Urinary bladder (tissue), 4 donors: ENCODE data around the gene TOP2A. TPM values are rescaled to one million over a fixed set of nuclear protein-coding genes. Genes with fewer than 3 reads are reported as not detected.

ENCODE experiments used
- DNase-seq: peaks from one replicate; pipeline ENCODE4 v3.0.0-alpha.2; 2015; ENCODE audit errors: extremely low spot score
- H3K27ac ChIP-seq: one replicate; pipeline ENCODE4 v1.5.1; 2013; ENCODE audit warnings: low read depth, mild to moderate bottlenecking, moderate library complexity
- H3K36me3 ChIP-seq: one replicate; pipeline ENCODE4 v1.6.1; 2013; ENCODE audit warnings: mild to moderate bottlenecking, moderate library complexity; ENCODE audit not compliant: insufficient read depth
- H3K4me1 ChIP-seq: one replicate; pipeline ENCODE4 v1.6.1; 2013; ENCODE audit warnings: mild to moderate bottlenecking, moderate library complexity; ENCODE audit not compliant: insufficient read depth
- H3K4me3 ChIP-seq: one replicate; pipeline ENCODE4 v1.5.1; 2013; ENCODE audit warnings: low read depth, low read length
- WGBS: extraction: QIAGEN DNeasy Blood & Tissue Kit; methylation state at CpG from one replicate; pipeline ENCODE4 v1.1.7; 2013; 5-methylcytosine and 5-hydroxymethylcytosine counted together
- polyA plus RNA-seq: library from polyadenylated mRNA; stranded (reverse); fragments of 200-250 nt; gene quantifications from one replicate; pipeline ENCODE4 v1.2.3, GENCODE V29; 2013
- total RNA-seq: library from RNA; depleted of rRNA; stranded (reverse); fragments of >200 nt; gene quantifications from one replicate; pipeline ENCODE4 v1.2.3, GENCODE V29; 2014
- donor health status: healthy with polysubstance abuse.
- donor health status: healthy.

TOP2A gene, protein sequence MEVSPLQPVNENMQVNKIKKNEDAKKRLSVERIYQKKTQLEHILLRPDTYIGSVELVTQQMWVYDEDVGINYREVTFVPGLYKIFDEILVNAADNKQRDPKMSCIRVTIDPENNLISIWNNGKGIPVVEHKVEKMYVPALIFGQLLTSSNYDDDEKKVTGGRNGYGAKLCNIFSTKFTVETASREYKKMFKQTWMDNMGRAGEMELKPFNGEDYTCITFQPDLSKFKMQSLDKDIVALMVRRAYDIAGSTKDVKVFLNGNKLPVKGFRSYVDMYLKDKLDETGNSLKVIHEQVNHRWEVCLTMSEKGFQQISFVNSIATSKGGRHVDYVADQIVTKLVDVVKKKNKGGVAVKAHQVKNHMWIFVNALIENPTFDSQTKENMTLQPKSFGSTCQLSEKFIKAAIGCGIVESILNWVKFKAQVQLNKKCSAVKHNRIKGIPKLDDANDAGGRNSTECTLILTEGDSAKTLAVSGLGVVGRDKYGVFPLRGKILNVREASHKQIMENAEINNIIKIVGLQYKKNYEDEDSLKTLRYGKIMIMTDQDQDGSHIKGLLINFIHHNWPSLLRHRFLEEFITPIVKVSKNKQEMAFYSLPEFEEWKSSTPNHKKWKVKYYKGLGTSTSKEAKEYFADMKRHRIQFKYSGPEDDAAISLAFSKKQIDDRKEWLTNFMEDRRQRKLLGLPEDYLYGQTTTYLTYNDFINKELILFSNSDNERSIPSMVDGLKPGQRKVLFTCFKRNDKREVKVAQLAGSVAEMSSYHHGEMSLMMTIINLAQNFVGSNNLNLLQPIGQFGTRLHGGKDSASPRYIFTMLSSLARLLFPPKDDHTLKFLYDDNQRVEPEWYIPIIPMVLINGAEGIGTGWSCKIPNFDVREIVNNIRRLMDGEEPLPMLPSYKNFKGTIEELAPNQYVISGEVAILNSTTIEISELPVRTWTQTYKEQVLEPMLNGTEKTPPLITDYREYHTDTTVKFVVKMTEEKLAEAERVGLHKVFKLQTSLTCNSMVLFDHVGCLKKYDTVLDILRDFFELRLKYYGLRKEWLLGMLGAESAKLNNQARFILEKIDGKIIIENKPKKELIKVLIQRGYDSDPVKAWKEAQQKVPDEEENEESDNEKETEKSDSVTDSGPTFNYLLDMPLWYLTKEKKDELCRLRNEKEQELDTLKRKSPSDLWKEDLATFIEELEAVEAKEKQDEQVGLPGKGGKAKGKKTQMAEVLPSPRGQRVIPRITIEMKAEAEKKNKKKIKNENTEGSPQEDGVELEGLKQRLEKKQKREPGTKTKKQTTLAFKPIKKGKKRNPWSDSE (N-terminal part only)
- total RNA-seq (105 TPM), polyA plus RNA-seq (1.5 TPM)

DNA sequence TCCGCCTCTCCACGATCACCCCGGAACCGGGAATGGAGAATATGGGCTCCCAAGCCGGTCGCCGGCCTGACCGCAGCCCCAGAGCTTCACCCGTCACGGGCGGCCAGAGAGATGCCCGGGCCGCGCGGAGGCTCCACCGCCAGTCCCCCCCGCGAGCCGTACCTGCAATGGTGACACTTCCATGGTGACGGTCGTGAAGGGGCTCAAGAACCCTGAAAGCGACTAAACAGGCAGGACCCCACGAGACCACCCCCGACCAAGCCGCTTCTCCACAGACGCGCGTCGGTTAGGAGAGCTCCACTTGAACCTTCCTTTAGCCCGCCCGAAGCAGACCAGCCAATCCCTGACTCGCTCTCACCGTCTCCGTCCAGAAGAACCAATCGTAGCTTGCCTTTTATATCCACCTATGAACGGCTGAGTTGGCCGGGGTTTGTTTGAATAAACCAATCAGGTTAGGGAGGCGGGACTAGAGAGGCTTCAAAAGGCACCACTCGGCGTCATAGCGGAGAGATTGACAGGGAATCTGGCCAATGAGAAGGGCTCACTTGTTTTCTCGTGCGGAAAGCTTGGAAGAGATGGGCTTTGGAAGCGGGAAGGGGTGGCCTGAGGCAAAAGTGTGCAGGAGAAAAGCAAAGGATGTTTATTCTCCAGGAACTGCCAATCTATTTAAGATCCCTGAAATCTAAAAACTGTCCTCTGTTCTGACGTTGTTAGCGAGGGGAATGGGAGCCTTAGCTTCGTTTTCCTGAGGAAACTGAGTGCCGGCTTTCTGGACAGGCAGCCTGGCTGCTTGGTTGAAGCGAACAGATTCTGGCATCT is at the start of gene TOP2A:
Gene TOP2A, minus strand, starts transcription at position 288 of the 819 bp plus-strand sequence. Its CDS starts 105 bp downstream, at position 183.
- Histone ChIP-seq H3K4me3 (peak within 1 kb of the TSS; percentile 48), H3K4me1 (no peaks in the 10 kb centered on the region), H3K36me3 (no peaks in the 10 kb centered on the region), H3K27ac (no peak within 1 kb of the TSS)
- peak; percentile 100 for DNase-seq
- WGBS = under 1% methylated on average over 49 of the region's 49 CpGs

DNA sequence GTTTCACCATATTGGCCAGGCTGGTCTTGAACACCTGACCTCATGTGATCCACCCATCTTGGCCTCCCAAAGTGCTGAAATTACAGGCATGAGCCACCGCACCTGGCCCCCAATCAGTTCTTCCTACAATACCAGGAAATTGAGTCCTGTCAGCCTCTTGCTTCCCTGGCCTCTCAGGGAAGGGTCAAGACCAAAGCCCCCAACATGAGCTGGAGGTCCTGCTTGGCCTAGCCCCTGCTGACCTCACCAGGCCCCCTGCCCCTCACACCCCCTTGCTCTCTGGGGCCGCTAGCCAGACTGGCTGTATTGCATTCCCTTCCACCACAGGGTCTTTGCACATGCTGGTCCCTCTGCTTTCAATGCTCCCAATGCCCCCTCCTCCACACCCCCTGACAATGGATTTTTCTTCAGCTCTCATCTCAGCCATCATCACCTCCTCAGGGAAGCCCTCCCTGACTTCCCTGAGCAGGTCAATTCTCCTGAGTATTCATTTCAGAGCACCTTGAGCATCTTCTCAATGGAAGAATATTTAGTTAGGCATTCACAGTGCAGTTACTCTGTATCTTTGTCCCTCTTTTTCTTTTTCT is 49.7 kb upstream of the TOP2A start:
- Histone ChIP-seq H3K4me3 (no peak overlapping the region), H3K36me3 (no peaks in the 10 kb centered on the region), H3K4me1 (no peaks in the 10 kb centered on the region), H3K27ac (no peak overlapping the region)
- 91% methylated on average over 2 of the region's 2 CpGs for WGBS
- no peak for DNase-seq

DNA sequence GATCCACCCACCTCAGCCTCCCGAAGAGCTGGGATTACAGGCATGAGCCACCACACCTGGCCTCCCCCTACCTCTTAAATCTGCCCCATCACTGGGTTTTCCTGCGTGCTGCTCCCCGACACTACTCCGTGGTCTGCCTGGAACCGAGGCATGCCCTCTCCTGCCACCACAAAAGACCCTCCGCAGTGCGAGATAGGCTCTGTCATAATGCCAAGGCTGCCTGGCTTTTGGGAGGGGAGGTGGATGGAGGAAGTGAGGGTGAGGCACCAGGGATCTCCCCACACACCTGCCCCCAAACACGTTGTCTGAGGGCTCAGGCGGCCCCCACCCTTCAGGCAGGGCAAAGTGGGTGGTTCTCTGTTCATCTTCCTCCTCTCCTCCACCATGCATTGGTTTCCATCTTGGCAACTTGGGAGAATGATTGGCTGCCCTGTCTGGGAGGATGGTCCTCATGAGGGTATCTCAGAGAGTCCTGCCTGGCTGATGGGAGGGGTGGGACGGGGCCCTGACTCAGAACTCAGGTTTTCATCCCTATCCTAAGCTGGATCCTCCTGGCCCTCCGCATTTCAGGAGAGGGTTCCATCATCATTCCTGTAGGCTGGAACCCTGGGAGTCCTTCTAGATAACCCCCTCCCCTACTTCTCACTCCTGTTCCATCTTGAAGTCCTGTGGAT is 48.7 kb upstream of the TOP2A start:
- Histone ChIP-seq H3K4me1 (no peaks in the 10 kb centered on the region), H3K27ac (no peak overlapping the region), H3K36me3 (no peaks in the 10 kb centered on the region), H3K4me3 (no peak overlapping the region)
- 86% methylated on average over 11 of the region's 11 CpGs for WGBS
- DNase-seq = no peak

DNA sequence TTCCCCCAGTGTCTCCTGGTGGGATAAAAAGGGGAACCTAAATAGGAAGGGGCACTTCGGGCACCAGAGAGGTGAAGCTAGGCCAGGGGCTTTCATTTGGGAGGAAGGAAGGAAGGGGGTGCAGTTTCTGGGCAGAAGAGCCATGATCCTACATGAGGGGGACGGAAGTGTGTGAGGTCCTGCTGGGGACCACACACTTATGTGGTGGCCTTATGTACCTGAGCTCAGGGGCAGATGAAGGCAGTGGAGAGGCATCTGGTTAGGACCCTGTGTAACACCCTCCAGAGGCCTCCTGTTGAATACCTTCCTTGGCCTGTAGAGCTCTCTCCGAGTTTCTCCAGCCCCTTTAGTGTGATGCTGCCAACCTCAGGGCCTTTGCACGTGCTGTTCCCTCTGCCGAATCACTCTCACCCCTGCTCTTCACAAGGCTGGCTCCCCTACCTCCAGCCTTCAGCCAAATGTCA is 46.7 kb upstream of the TOP2A start:
- Histone ChIP-seq H3K36me3 (no peaks in the 10 kb centered on the region), H3K4me3 (no peak overlapping the region), H3K4me1 (no peaks in the 10 kb centered on the region), H3K27ac (no peak overlapping the region)
- 87% methylated on average over 5 of the region's 5 CpGs for WGBS
- no peak for DNase-seq

DNA sequence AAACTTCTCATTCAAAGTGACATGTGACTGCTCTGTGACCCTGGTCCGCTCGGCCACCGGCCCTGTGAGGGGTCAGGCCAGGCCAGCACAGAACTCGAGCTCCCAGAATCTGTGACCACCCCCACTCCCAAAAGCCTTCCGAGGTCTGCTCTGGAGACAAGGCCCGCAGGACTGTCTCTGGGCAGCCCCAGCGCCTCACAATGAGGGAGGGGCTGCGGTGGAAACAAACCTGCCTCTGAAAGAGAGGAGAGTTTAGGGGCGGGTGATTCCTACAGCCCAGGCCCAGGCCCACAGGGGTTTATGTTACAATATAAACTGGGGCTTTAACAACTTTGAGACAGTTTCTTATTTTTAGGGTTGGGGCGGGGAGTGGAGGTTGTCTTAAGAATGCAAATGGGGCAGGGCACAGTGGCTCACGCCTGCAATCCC is 45.4 kb upstream of the TOP2A start:
- Histone ChIP-seq H3K36me3 (no peaks in the 10 kb centered on the region), H3K4me1 (no peaks in the 10 kb centered on the region), H3K4me3 (no peak overlapping the region), H3K27ac (no peak overlapping the region)
- DNase-seq = no peak
- 49% methylated on average over 11 of the region's 11 CpGs for WGBS

DNA sequence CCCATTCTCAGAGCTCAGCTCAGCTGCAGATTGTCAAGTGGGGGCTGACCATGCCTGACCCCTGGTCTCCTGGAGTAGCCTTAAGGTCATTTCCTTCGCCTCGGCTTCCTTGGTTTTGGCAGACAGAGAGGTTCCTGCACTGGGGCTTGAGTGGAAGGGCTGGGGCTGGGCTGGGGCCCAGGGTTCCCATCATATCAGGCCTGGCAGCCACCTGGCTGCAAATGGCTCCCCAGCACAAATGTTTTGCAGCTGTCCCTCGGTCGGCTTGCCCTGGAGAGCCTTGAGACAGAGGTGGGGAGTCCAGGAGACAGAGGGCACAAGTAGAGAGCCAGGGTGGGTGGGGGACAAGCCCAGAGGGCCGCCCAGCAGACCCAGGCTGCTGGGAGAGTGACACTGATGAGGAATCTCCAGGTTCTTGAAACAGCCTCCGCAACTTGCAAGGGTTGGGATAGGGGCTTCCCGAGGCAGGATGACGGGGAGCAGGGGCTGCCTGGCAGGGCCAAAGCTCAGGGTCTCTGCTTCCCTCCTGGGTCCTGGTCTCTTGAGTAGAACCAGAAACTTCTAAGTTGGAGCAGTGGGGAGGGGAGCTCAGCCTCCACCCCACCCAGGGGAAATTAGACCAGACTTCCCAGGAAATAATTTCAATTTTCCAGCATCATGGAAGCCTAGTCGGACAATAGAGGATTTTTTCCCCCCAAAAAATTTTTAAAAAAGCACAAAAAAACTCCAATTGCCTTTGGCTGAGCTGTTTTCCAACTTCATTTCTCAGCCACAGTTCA is 44.8 kb upstream of the TOP2A start:
- H3K4me1 ChIP-seq = no peaks in the 10 kb centered on the region
- 54% methylated on average over 9 of the region's 9 CpGs for WGBS
- no peak overlapping the region for H3K4me3 ChIP-seq
- H3K27ac ChIP-seq = no peak overlapping the region
- no peaks in the 10 kb centered on the region for H3K36me3 ChIP-seq
- DNase-seq = no peak

DNA sequence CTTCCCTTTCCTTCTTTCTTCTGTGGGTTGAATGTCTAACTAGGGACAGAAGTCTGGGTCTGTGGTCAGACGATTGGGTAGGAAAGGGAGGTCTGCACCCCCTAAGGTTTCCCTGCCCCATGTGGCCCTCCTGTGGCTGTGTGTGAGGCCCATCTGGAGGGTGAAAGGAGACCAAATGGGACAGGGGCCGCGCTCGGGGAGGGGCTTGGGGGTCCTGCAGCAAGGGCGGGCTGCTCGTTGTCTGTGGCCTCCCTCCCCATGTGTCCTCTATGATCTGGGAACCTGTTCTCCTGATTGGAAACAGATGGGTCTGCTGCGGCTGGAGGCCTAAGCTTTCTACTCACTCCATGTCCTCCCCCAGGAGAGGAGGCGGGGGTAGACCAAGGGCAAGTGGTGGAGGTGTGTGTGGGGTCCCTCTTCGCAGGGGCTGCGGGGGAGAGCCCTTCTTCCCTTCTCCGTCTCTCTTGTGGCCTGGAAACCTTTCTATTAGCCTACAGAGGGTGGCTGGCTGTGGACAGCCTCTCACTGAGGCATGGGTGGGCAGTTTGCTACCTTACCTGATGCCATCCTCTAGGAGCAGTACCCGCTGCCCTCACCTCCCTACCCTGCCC is 44.1 kb upstream of the TOP2A start:
- no peak for DNase-seq
- no peaks in the 10 kb centered on the region for H3K4me1 ChIP-seq

DNA sequence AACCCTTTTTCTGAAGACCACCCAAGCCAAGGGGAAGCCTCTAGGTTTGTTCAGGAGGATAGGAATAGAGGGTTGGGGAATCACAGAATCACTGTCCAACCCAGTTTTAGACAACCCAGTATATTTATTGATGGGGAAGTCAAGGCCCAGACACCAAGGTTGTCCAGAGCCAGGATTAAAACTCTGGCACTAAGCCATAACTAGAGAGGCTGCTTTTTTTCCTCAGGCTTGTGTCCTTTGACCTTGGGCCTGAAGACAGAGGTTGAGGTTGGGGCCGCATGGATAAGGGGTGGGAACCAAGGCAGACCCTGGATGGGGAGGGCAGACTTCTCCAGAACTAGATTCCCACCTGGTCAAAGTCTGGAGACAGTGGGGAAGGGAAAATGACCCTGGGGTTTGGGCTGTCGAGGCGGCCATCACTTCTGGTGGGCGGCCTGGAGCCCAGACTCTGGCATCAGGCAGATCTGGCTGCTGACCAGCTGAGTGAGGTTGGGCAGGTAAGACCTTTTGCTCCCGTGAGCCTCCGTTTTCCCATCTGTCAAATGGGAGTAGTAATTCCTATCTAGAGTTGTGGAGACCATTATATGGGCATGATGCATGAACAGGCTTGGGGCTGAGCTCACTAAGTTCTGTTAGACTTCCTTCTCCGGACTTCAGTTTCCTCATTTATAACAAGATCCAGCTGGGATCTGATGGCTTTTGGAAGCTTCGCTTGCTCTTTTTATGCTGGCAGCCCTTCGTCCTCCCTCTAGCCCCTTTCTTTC is 43.5 kb upstream of the TOP2A start:
- WGBS = 59% methylated on average over 9 of the region's 9 CpGs
- Histone ChIP-seq H3K4me1 (no peaks in the 10 kb centered on the region), H3K4me3 (no peak overlapping the region), H3K27ac (no peak overlapping the region), H3K36me3 (no peaks in the 10 kb centered on the region)
- no peak for DNase-seq

More for the DNA sequence above, 44.1 kb upstream of the TOP2A start:
- H3K36me3 ChIP-seq = no peaks in the 10 kb centered on the region
- no peak overlapping the region for H3K4me3 ChIP-seq
- no peak overlapping the region for H3K27ac ChIP-seq
- 52% methylated on average over 12 of the region's 12 CpGs for WGBS

DNA sequence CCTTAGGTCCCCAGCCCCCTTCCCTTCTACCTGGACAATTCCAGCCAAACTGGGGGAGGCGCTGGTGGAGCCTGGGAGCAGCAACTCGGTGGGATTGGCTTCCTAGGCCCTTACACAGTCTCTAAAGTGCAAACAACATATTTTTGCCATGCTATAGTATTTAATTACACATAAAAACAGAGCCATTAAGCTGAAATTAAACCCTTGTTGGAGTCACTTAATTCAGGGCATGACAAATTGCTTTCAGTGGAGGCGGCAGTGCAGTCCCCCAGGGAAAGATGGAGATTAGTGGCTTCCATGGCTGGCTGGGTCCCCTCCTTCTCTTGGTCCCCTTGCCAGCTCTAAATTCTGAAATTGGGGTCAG is 42.9 kb upstream of the TOP2A start:
- Histone ChIP-seq H3K4me1 (no peaks in the 10 kb centered on the region), H3K4me3 (no peak overlapping the region), H3K27ac (no peak overlapping the region), H3K36me3 (no peaks in the 10 kb centered on the region)
- 62% methylated on average over 3 of the region's 3 CpGs for WGBS
- DNase-seq = no peak

DNA sequence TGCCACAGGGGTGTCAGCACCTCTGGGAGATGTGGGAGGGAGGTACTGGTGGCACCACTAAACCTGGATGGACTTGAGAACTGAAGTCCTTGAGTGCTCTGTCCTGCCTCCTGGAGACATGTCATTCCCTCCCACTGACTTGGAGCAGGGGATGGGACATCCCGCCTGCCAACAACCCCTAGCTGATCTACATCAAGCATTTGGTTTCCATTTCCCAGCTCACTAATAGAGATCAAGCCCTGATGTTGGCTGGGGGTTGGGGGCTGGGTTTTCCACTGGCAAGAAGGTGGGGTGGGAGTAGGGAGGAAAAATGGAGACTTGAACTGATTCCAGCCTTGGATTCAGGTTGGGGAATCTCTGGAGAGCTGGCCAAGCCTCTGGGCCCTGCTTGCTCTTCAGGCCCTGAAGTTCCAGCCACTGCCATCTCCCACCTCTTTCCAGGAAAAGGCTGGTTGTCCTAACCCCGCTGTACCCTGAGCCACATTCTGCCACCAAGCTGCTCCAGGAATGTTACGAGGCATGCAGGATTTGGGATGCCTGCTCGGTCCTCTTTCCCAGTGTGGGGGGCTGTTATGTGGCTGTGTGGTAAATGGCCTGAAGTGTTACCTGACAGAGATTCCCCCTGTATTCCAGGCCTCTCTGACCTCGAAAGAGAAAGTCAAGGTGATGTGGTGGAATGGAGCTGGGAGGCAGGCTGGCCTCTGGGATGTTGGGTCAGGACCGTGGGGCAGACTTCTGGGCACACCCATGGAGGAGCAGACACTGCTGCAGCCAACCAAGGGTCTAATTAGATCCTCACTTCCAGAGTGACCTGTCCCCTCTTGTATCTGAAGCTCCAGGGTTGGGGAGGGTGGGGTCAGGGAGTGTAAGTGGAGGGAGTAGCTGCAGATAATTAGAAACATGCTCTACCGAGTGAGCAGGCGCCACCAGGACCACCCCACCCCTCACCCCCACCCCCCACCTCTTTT is 42.2 kb upstream of the TOP2A start:
- no peak overlapping the region for H3K27ac ChIP-seq
- H3K4me3 ChIP-seq = no peak overlapping the region
- H3K36me3 ChIP-seq = no peaks in the 10 kb centered on the region
- no peak for DNase-seq
- no peaks in the 10 kb centered on the region for H3K4me1 ChIP-seq
- 61% methylated on average over 8 of the region's 8 CpGs for WGBS
